Hematopoietic multipotent progenitor cell treated with erythropoietin and hydrocortisone succinate and interleukin-3 and kit ligand, for 17 days (in vitro differentiated cells): ENCODE measurements around the gene LZTR1.
"Not testable (repeated sequence)": the region's sequence is repeated elsewhere in the genome, so short reads cannot be mapped to it uniquely, and the experiment has no call there.

ENCODE experiments used
- DNase-seq: peaks from one replicate; pipeline ENCODE4 v3.0.0-alpha.2; 2015; ENCODE audit warnings: low spot score

Gene LZTR1

DNA sequence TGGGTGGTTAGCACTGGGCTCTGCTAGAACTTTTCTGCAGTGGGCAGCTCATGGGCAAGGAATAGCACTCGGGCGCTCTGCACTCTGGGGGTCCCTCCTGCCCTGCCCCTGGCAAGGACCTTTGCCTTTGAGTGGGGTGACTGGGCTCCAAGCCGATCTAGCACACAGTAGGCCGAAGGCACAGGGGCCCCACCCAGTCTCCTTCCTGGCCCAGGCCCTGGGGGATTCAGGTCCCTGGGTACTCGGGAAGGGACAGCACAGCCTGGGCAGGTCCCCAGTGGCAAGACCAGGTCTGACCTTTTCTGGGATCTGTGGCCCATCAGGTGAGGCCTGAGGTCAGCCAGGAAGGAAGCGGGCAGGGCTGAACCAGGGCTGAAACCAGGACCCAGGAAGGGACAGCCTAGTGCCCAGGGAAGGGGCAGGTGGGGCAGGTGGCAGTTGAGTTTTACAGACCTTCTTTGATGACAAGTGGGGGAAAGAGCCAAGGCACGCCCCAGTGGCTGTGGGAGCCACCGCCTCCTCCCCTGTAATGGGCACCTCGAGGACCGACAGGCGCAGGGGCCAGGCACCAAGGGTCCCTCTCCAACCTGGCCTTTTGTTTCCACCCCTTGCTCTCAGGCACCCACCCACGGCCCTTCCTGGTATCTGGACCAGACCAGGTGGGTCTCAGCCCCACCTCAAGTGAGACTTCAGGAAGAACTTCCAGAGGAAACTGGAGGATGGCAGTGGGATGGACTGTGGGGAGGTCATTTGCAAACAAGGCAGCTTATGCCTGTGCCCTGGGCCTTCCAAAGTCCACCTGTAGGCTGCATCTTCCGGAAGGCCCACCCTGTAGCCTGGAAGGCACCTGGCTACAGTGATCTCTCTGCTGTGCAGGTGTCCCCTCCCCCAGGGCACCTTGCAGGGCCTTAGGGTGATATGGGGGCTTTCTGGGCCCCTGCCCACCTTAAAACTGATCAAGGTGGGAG lies 15.9 kb upstream of the LZTR1 start:
- no peak for DNase-seq

DNA sequence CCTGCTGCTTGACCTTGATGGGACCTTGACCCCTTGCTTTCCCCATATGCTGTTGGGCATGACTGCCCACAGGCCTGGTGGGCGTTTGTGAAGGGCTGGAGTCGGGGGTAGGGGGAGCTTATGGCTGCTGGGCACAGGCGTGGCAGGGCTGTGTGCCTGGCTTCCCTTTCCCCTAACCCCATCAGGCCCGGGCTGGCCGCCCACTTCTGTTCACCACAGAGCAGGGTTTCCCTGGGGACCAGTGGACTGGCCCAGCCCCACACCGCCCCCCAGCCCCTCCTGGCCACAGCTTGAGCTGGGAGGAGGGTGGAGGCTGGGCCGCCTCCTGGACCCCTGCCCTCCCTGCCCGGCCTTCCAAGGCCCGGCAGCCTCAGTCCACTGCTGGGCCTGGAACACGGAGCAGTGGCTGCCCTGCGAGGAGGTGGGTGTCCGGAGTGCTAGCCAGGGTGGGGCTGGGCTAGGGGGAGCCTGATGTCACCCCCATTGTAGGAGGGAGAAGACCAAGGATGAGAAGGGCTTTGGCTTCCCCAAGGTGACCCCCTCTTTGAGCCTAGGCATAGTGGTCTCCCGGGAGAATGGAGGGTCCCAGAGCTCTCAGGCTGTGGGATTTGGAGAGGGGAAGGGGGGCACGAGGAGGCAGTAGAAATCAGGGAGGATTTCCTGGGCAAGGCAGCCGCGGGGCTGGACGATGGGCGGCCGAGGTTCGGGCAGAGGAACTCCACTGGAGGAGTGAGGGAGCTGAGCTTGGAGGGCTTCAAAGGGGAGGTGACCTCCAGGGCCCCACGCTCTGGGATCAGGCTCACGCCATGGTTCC lies 15.0 kb upstream of the LZTR1 start, which contains the start of gene AIFM3:
AIFM3 (plus strand) TSS at position 373 of the 814 bp plus-strand sequence. CDS start 690 bp downstream, outside the sequence.
- no peak for DNase-seq

DNA sequence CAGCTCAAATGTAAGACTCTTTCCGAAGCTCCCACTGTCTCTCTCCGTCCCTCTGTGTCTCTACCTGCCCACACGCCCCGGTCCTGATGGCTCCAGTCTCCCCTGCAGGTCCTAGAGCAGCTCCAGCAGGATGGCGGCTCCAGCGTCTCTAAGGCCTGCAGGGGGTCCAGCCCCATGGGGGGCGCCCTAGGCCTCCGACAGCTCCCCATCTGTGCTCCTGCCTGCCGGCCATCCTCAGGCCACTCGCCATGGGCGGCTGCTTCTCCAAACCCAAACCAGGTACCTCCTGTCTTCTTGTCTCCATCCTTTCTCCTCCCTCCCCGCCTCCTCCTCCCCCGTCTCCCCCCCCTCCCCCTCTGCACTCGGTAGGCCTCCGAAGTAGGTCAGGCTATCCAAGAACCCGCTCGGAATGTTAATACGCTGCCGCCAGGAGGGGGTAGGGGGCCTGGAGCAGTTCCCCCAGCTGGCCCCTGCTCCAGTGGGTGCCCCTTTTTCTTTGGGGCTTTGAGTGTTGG lies 14.3 kb upstream of the LZTR1 start:
- no peak for DNase-seq

DNA sequence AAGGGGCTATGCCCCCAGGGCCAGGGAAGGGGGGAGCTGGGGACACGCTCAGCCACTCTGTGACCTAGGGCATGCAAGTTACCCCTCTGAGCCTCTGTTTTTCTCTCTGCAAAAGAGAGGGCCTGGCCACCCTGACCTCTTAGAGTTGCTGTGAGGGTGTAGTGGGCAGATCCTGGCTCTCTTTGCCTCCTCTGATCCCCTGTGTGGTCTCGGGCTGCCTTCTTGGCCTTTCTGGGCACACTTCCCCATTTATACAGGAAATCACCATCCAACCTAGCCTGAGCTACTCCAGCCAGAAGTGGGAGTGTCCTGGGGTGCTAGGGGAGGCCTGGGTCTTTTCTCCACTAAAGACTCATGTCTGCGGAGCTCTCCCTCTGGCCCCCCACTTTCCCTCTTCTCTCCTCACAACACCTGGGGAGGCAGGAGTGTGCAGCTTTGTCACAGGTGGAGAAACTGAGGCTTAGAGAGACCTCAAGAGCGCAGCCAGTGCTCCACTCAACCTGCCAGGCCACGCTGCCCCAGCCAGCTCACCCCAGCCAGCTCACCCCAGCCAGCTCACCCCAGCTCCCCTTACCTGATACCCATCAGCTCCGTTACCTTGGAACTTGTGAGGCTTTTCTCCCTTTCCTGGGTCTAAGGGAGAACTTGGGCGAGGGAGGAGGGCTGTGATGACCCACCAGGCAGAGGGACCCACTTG lies 13.7 kb upstream of the LZTR1 start:
- no peak for DNase-seq

DNA sequence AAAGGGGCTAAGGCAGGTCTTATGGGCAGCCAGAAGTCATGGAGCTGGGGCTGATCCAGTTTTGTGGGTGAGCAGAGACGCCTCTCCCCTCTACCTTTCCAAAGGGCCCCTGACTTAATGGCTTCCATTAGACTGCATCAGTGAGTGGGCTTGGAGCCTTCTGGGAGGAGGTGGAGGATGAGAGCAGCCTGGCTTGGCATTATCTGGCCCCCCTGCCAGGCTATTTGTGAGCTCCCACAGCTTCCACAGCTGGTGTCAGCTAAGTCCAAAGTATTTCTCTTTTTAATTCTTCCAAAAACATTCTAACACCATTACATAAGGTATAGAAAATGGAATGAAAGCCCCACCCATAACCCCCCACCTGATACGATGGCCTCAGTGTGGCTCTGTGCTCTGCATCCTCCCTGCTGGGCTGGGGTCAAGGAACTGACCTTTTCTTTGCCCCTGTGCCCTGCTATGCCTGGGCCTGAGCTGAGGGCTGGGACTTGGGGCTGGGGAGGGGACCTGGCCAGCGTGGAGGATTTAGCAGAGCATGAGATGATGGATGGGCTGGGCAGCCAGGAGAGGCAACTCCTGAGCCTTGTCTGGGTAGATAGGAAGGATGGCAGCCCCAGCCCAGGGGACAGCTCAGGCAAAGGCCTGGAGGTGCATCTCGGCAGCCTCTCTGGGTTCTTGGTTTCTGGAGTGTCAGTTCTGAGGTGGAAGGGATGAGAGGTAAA lies 11.0 kb upstream of the LZTR1 start:
- DNase-seq, result no peak

DNA sequence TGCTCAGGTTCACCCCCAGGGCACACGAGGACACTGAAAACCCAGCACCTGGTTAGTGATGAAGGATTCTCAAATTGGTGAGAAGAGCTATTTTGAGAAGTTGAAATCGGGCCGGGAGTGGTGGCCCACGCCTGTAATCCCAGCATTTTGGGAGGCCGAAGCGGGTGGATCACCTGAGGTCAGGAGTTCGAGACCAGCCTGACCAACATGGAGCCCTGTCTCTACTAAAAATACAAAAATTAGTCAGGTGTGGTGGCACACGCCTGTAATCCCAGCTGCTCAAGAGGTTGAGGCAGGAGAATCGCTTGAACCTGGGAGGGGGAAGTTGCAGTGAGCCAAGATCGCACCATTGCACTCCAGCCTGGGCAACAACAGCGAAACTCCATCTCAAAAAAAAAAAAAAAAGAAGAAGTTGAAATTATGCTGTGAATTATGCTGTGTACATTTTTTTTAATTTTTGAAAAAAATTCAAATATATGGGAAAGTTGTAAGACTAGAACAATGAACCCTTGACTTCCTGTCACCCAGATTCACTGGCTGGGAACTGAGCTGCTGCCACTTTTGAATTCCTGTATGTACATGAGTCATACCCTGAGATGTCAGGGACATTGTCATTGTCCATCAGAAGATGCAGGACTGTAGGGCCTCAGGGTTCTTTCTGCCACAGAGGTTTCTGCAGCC lies 9.9 kb upstream of the LZTR1 start:
- not testable (repeated sequence) for DNase-seq

DNA sequence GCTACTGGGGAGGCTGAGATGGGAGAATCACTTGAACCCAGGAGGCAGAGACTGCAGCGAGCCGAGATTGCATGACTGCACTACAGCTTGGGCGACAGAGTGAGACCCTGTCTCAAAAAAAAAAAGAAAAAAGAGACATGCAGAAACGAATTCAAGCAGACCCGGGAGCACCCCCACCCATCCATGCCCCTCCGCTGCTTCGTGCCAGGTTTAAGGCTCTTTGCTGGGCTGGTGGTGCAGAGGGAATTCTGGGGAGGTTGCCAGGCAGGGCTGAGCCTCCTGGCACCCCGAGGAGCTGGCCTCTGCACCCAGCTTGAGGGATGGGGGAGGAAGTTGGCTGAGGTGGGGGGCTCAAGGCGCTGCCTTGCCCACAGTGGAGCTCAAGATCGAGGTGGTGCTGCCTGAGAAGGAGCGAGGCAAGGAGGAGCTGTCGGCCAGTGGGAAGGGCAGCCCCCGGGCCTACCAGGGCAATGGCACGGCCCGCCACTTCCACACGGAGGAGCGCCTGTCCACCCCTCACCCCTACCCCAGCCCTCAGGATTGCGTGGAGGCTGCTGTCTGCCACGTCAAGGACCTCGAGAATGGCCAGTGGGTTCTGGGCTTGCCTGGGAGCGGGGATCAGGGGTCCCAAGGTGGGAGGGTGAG lies 9.0 kb upstream of the LZTR1 start:
- DNase-seq, result no peak

DNA sequence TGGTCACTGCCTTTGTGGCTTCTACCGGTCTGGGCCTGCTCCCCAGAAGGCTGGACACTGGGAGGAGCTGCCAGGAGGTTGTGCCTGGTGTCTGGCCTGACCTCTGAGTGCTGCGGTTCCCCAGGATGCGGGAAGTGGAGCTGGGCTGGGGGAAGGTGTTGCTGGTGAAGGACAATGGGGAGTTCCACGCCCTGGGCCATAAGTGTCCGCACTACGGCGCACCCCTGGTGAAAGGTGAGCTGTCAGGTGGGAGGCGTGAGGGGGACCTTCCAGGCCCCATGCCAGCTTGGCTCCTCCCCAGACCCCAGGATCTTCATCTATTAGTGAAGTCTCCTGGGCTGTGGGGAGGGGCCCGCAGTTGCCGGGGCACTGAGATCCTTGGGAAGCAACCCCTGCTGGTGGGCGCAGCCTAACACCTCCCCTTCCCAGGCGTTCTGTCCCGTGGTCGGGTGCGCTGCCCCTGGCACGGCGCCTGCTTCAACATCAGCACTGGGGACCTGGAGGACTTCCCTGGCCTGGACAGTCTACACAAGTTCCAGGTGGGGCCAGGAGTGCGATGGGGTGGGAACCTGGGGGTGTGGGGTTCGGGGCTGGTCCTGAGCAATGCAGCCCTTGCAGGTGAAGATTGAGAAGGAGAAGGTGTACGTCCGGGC lies 8.3 kb upstream of the LZTR1 start:
- no peak for DNase-seq

DNA sequence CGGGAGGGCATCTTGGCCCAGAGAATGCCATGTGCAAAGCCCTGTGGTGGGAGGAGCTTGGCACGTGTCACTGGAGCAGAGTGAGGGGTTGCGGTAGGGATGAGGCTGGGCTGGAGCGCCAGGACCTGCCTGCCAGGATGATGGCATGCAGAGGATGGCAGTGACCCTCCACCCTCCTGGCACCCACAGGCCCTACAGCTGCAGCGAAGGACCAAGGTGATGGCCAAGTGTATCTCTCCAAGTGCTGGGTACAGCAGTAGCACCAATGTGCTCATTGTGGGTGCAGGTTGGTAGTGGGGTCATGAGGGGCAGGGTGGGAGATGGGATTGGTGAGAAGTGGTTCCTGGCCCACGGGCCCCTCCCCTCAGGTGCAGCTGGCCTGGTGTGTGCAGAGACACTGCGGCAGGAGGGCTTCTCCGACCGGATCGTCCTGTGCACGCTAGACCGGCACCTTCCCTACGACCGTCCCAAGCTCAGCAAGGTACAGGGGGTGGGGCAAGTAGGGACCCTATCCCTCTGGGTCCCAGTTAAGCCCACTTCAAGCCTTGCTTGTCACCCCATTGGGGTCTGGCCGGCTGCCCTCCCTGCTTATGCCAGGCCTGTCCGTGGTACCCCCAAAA lies 7.7 kb upstream of the LZTR1 start:
- DNase-seq, result no peak

DNA sequence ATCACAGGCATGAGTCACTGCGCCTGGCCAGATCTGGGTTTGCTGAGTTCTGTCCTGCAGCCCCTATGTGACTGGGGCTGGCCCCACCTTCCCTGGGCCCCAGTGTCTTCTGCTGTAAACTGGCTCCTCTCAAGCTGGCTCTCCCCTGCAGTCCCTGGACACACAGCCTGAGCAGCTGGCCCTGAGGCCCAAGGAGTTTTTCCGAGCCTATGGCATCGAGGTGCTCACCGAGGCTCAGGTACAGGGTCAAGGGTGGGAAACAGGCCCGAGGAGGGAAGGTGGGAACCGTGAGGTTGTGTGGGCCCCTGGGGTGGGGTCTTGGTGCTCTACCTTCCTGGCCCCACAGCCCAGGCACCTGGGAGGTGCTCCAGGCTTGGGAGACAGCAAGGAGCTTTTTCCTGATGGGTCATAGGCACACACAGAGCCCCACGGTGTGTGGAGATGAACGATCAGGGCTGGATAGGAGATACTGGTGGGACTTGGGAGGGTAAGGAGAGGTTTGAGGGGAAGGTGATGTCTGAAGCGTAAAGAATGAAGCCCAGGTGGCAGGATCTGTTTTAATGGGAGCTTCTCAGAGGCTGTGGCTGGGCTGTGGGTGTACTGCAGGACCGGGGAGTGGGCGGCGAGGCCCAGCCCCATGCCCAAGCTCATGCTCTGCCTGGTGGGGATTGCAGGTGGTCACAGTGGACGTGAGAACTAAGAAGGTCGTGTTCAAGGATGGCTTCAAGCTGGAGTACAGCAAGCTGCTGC lies 6.4 kb upstream of the LZTR1 start:
- DNase-seq, result no peak

DNA sequence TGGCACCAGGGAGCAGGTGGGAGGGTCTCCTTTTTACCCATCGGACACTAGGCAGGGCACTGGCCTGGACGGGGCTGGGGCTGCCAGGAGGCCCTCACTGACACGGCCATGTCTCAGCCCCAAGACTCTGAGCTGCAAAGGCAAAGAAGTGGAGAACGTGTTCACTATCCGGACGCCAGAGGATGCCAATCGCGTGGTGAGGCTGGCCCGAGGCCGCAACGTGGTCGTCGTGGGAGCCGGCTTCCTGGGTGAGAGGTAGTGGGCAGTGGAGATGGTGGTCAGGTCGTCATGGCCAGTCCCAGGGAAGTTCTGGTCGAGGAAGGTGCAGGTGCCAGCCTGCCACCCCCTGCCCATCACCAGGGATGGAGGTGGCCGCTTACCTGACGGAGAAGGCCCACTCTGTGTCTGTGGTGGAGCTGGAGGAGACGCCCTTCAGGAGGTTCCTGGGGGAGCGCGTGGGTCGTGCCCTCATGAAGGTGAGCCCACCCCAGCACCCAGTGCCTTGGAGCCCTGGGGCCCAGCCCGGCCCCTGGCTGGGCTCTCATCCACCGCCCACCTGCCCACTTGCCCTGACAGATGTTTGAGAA lies 5.7 kb upstream of the LZTR1 start:
- DNase-seq, result no peak

DNA sequence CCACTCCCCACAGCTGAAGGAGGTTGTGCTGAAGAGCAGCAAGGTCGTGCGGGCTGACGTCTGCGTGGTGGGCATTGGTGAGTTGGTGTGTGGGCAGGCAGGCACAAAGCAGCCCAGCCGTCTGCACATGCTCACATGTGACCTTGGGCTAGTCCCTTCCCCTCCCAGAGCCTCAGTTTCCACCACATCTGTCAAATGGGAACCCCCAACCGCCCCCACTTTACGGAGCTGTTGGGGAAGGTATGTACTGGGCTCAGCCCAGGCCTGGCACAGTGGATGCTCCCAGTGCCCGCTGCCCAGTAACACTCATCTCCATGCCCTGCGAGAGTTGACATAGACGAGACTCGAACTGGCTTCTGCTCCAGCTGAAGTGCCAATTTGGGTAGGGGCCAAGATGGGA lies 5.1 kb upstream of the LZTR1 start:
- DNase-seq, result no peak

DNA sequence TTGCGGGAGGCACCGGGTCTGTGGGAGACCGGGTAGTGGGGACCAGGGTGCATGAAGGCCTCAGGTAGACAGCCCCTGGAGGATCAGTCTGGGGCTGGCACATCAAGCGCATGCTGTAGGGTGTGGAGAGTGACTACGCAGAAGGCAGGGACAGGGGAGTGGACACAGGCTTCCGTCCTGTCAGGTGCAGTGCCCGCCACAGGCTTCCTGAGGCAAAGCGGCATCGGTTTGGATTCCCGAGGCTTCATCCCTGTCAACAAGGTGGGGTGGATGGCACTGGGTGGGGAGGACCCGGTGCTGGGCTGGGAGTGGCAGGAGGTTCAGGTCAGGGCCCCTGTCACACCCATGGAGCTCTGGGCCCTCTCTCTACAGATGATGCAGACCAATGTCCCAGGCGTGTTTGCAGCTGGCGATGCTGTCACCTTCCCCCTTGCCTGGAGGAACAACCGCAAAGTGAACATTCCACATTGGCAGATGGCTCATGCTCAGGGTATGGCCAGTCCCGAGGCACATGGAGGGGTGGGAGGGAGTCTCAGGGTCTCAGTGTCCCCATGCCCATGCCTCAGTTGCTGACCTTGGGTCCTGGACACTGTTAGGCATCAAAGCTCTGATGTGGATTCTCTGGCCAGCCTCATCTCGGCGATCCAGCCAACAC lies 4.5 kb upstream of the LZTR1 start:
- no peak for DNase-seq

DNA sequence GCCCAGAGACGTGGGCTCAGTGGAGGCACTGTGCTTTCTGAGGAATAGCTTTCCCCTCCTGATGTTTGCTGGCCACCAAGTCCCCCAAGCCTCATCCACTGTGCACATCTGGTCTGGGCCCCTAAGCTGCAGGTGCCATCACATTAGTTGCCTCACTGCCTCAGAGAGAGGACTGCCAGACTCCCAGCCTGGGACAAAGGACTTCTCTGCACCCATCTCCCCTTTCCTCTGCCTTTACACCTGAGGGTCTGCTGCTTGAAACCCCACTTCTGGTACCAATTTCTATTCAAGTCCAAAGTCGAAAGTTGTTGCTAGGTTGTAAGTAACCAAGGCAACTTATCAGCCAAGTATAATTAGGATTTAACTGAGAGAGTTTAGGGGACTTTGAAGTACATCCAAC lies 3.7 kb upstream of the LZTR1 start:
- DNase-seq, result no peak

DNA sequence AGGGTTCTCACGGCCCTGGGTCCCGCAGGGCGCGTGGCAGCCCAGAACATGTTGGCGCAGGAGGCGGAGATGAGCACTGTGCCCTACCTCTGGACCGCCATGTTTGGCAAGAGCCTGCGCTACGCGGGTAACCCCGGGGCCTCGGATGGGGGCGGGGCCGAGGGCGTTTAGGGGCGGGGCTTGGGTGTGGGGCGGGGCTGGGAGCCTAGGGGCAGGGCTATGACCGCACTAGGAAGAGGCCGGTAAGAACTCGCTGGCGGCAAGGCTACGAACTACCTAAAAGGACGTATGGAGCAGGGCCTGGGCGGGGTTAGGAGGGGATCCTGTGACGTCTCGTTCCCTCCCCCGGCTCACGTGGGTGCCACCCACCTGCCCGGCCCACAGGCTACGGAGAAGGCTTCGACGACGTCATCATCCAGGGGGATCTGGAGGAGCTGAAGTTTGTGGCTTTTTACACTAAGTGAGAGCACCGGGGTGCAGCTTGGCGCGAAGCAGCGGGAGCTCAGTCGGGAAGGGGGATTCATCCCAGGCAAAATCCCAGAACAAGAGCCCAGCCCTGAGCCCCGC lies 2.8 kb upstream of the LZTR1 start:
- peak; percentile 51 for DNase-seq

DNA sequence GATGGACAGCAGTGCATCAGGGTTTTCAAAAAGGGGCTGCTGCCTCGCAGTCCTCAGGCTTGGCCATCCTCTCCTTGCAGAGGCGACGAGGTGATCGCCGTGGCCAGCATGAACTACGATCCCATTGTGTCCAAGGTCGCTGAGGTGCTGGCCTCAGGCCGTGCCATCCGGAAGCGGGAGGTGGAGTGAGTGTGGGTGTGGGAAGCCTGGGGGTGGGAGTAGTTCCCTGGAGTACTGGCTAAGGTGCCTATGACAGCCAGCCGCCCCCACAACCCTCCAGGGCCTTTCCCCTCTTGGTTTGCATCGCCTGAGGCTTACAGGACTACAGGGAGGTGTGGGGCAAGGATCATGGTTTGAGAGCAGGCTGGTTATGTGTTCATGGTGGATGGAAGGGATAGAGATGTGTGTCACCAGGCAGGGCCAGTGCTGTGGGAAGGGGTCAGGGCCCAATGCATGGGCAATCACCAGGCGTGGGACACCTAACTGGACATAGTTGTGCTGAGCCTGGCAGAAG lies 2.1 kb upstream of the LZTR1 start:
- no peak for DNase-seq

DNA sequence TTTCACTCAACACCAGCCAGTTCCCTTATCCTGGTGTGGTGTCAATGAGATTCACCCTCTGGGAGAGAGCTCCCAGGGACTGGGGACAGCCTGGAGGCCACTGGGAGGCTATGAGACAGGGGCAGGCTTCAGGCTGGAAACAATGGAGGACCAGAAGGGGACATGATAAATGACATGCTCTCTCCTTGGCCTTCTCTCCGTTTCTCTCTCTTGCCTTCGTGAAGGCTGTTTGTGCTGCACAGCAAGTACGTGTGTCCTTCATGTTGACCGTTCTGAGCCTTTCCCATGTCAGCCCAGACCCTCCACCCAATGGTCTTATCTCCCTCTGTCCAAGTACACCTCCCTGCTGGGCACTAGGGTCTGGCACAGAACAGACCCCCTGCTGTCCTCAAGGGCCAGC lies 1.6 kb upstream of the LZTR1 start:
- DNase-seq, result no peak
